Stimulated activated naive B cell treated with anti-CD40 and anti-IgM and Interleukin-4, amounts not matched to agents 10 μg/mL and 1 μg/mL and 100 μg/mL, for 72 hours (primary cell): Measurements from ENCODE around the gene ANKRD60.

Experiments
- ATAC-seq, 2 donors: fragments of 150-1000 bp; cut with Tn5 transposase; replicated peaks; 2 replicates each; pipeline ENCODE4 v1.10.0; 2021; ENCODE audit warnings: moderate library complexity in 1 of 2
- DNase-seq: peaks from one replicate; pipeline ENCODE4 v3.0.0; 2021
- H3K27ac Mint-ChIP-seq: one replicate; pipeline ENCODE4 v1.8.0; 2022; ENCODE audit warnings: mild to moderate bottlenecking, mixed read lengths
- H3K27me3 Mint-ChIP-seq, 2 donors: one replicate each; pipeline ENCODE4 v1.8.0; 2022; ENCODE audit warnings: mixed read lengths in 2 of 2
- H3K36me3 Mint-ChIP-seq, 2 donors: one replicate each; pipeline ENCODE4 v1.8.0; 2022; ENCODE audit warnings: mixed read lengths in 2 of 2, mild to moderate bottlenecking in 1 of 2
- H3K4me1 Mint-ChIP-seq, 2 donors: one replicate each; pipeline ENCODE4 v1.8.0; 2022; ENCODE audit warnings: mixed read lengths in 2 of 2, mild to moderate bottlenecking in 1 of 2
- H3K4me3 Mint-ChIP-seq, 2 donors: one replicate each; pipeline ENCODE4 v1.8.0; 2022; ENCODE audit warnings: mild to moderate bottlenecking in 2 of 2, mixed read lengths in 2 of 2, moderate library complexity in 1 of 2
- H3K9me3 Mint-ChIP-seq, 2 donors: one replicate each; pipeline ENCODE4 v1.8.0; 2022; ENCODE audit warnings: mixed read lengths in 2 of 2, mild to moderate bottlenecking in 1 of 2

The ANKRD60 gene

DNA sequence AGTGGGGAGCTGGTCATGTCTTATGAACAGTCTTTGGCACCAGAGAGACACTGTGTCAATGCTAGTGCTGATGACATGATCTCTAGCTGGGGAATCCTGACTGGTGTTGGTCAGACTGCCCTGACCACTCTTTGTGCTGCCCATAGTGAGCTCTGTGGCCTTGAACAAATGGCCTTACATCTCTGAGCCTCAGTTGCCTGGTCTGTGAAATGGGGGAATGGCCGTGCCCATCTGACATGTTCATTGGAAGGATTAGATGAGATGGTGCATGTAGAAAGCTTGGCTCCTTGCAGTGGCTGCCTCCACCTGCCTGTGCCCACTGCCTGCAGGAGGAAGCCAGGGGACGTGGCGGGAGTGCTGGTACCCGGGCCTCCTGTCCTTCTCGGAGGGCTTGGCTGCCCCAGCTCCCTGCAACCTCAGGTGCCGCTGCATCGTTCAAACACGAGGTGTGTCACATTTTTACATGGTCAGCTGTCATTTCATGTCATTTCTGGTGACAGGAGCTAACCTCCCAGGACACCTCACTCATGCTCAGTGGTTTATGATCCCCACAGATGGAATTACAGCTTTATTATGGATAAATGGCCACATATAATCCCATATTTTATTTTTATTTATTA, 45.8 kb downstream of the ANKRD60 start:
- Mint-ChIP-seq H3K27ac (no peak overlapping the region), H3K9me3 (peaks cover 0 to 3% of the 10 kb centered on the region in 2 donors), H3K4me1 (peaks cover 3 to 13% of the 10 kb centered on the region in 2 donors), H3K4me3 (no peak overlapping the region), H3K27me3 (peaks cover 60 to 77% of the 10 kb centered on the region in 2 donors), H3K36me3 (peaks cover 0 to 5% of the 10 kb centered on the region in 2 donors)
- DNase-seq (no peak), ATAC-seq (no peak)

GRCh38 chr20:58179432-58180099, 48.9 kb downstream of the ANKRD60 start:
- peak; percentile 49 for DNase-seq
- Mint-ChIP-seq H3K27me3 (peaks cover 54 to 75% of the 10 kb centered on the region in 2 donors), H3K9me3 (peaks cover 0 to 2% of the 10 kb centered on the region in 2 donors), H3K27ac (no peak overlapping the region), H3K4me3 (peak overlapping the region; percentile 47 to 73), H3K4me1 (peaks cover 4 to 17% of the 10 kb centered on the region in 2 donors), H3K36me3 (no peaks in the 10 kb centered on the region)
- ATAC-seq: peak; percentile 92 to 93

- peaks cover 4 to 23% of the 10 kb centered on the region in 2 donors for H3K4me1 Mint-ChIP-seq
- peak overlapping the region; percentile 9 for H3K27ac Mint-ChIP-seq
- H3K4me3 Mint-ChIP-seq: peak overlapping the region; percentile 47 to 73
- peaks cover 51 to 70% of the 10 kb centered on the region in 2 donors for H3K27me3 Mint-ChIP-seq
- no peaks in the 10 kb centered on the region for H3K36me3 Mint-ChIP-seq
- DNase-seq (no peak), ATAC-seq (peak in 1 of 2 donors; percentile 11)
- H3K9me3 Mint-ChIP-seq: no peaks in the 10 kb centered on the region
These were observed 49.4 kb downstream of the ANKRD60 start for GRCh38 chr20:58179083-58179431.

- Mint-ChIP-seq H3K4me3 (no peak overlapping the region), H3K9me3 (no peaks in the 10 kb centered on the region), H3K36me3 (no peaks in the 10 kb centered on the region), H3K27ac (no peak overlapping the region), H3K4me1 (peaks cover 4 to 25% of the 10 kb centered on the region in 2 donors), H3K27me3 (peaks cover 46 to 66% of the 10 kb centered on the region in 2 donors)
- DNase-seq (no peak), ATAC-seq (no peak)
These were observed 50.7 kb downstream of the ANKRD60 start for GRCh38 chr20:58177799-58178198.

DNA sequence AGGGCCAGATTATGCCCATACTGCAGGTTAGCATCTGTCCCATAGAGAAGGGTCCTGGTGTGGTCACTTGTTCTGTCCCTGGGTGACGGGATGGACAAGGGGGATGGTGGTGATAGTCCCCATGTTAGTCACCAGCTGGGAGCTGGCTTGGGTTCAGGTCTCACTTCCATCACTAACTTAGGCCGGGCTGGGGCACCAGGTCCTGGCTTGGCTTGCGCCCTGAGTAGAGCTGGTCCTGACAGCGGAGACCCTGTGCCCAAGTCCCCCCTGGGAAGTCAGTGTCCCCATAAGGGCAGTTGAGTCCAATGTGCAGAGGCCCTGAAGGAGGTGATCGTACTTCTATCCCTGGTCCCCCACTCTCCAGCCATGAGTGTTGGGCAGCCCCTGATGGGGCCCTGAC, 52.6 kb downstream of the ANKRD60 start:
- ATAC-seq: no peak
- Mint-ChIP-seq H3K27ac (no peak overlapping the region), H3K9me3 (no peaks in the 10 kb centered on the region), H3K27me3 (peaks cover 42 to 67% of the 10 kb centered on the region in 2 donors), H3K4me3 (no peak overlapping the region), H3K36me3 (no peaks in the 10 kb centered on the region), H3K4me1 (peaks cover 4 to 25% of the 10 kb centered on the region in 2 donors)
- DNase-seq: no peak

GRCh38 chr20:58175425-58175824, 53.0 kb downstream of the ANKRD60 start:
- no peak overlapping the region for H3K27ac Mint-ChIP-seq
- ATAC-seq (no peak), DNase-seq (no peak)
- peaks cover 4 to 25% of the 10 kb centered on the region in 2 donors for H3K4me1 Mint-ChIP-seq
- H3K4me3 Mint-ChIP-seq: no peak overlapping the region
- no peaks in the 10 kb centered on the region for H3K36me3 Mint-ChIP-seq
- H3K9me3 Mint-ChIP-seq: no peaks in the 10 kb centered on the region
- peaks cover 39 to 67% of the 10 kb centered on the region in 2 donors for H3K27me3 Mint-ChIP-seq

- no peak overlapping the region for H3K4me3 Mint-ChIP-seq
- no peaks in the 10 kb centered on the region for H3K9me3 Mint-ChIP-seq
- no peaks in the 10 kb centered on the region for H3K36me3 Mint-ChIP-seq
- H3K27ac Mint-ChIP-seq: no peak overlapping the region
- H3K27me3 Mint-ChIP-seq: peaks cover 39 to 67% of the 10 kb centered on the region in 2 donors
- DNase-seq: no peak
- ATAC-seq: no peak
- H3K4me1 Mint-ChIP-seq: peaks cover 3 to 22% of the 10 kb centered on the region in 2 donors
These were observed 53.7 kb downstream of the ANKRD60 start for GRCh38 chr20:58174708-58175280.

GRCh38 chr20:58173930-58174707, 54.3 kb downstream of the ANKRD60 start:
- peak; percentile 42 to 44 for ATAC-seq
- Mint-ChIP-seq H3K27ac (no peak overlapping the region), H3K27me3 (peaks cover 37 to 65% of the 10 kb centered on the region in 2 donors), H3K4me3 (no peak overlapping the region), H3K36me3 (no peaks in the 10 kb centered on the region), H3K4me1 (peaks cover 1 to 15% of the 10 kb centered on the region in 2 donors), H3K9me3 (no peaks in the 10 kb centered on the region)
- no peak for DNase-seq

DNA sequence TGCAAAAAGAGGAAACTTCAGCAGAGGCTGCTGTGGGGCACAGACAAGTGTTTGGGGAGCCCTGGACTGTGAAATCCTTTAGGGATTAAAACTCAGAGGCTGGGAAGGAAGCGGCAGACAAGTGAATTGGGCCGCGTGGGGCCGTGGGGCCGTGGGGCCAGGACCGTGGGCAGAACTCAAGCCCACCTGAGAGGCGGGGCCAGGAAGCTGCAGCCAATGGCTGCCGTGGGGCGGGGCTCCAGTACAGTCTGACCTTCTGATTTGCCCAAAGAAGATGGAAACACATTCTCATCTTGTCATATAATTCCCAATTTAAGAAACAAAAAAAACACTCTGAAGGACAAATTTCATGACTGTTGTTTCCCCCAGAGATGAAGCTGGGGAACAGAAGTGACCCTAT, 55.4 kb downstream of the ANKRD60 start:
- no peak overlapping the region for H3K4me3 Mint-ChIP-seq
- H3K27me3 Mint-ChIP-seq: peaks cover 33 to 55% of the 10 kb centered on the region in 2 donors

GRCh38 chr20:58171796-58172425, 56.5 kb downstream of the ANKRD60 start:
- no peak overlapping the region for H3K27ac Mint-ChIP-seq
- peaks cover 24 to 49% of the 10 kb centered on the region in 2 donors for H3K27me3 Mint-ChIP-seq
- H3K4me1 Mint-ChIP-seq: peaks cover 1 to 12% of the 10 kb centered on the region in 2 donors
- no peaks in the 10 kb centered on the region for H3K36me3 Mint-ChIP-seq
- H3K4me3 Mint-ChIP-seq: no peak overlapping the region
- DNase-seq: no peak
- no peaks in the 10 kb centered on the region for H3K9me3 Mint-ChIP-seq
- no peak for ATAC-seq

More for the DNA sequence above, 55.4 kb downstream of the ANKRD60 start:
- no peak for DNase-seq
- ATAC-seq: no peak
- Mint-ChIP-seq H3K27ac (no peak overlapping the region), H3K9me3 (no peaks in the 10 kb centered on the region), H3K36me3 (no peaks in the 10 kb centered on the region), H3K4me1 (peaks cover 1 to 12% of the 10 kb centered on the region in 2 donors)

GRCh38 chr20:58169450-58169849, 59.0 kb downstream of the ANKRD60 start:
- no peak overlapping the region for H3K4me3 Mint-ChIP-seq
- H3K36me3 Mint-ChIP-seq: no peaks in the 10 kb centered on the region
- H3K27me3 Mint-ChIP-seq: peaks cover 19 to 28% of the 10 kb centered on the region in 2 donors
- H3K4me1 Mint-ChIP-seq: peaks cover 0 to 6% of the 10 kb centered on the region in 2 donors
- H3K27ac Mint-ChIP-seq: no peak overlapping the region
- H3K9me3 Mint-ChIP-seq: no peaks in the 10 kb centered on the region
- no peak for ATAC-seq
- DNase-seq: no peak

- H3K9me3 Mint-ChIP-seq: no peaks in the 10 kb centered on the region
- ATAC-seq: no peak
- H3K27ac Mint-ChIP-seq: no peak overlapping the region
- peaks cover 19 to 34% of the 10 kb centered on the region in 2 donors for H3K27me3 Mint-ChIP-seq
- peaks cover 0 to under 1% of the 10 kb centered on the region in 2 donors for H3K4me1 Mint-ChIP-seq
- H3K36me3 Mint-ChIP-seq: no peaks in the 10 kb centered on the region
- no peak for DNase-seq
- H3K4me3 Mint-ChIP-seq: no peak overlapping the region
These were observed 59.6 kb downstream of the ANKRD60 start for GRCh38 chr20:58168843-58169242.

GRCh38 chr20:58167759-58168158, 60.7 kb downstream of the ANKRD60 start:
- H3K9me3 Mint-ChIP-seq: no peaks in the 10 kb centered on the region
- H3K27ac Mint-ChIP-seq: no peak overlapping the region
- DNase-seq: no peak
- peaks cover 19 to 31% of the 10 kb centered on the region in 2 donors for H3K27me3 Mint-ChIP-seq
- no peak for ATAC-seq
- H3K36me3 Mint-ChIP-seq: no peaks in the 10 kb centered on the region
- no peak overlapping the region for H3K4me3 Mint-ChIP-seq
- H3K4me1 Mint-ChIP-seq: no peaks in the 10 kb centered on the region
